ENCODE measurements around the gene CTNNA2. TPM values are rescaled to one million over a fixed set of nuclear protein-coding genes. Genes with fewer than 3 reads are reported as not detected.

CTNNA2 gene
- total RNA-seq, 1 donor from 2014 or later: 3.5 TPM

- no peak for DNase-seq (ENCODE audit: low read depth)
- Histone ChIP-seq H3K4me3 (ENCODE audit: low read depth, low read length) (no peak overlapping the region), H3K36me3 (ENCODE audit: control insufficient read depth, insufficient read depth, low read length) (no peaks in the 10 kb centered on the region), H3K27me3 (ENCODE audit: control insufficient read depth, insufficient read depth, low read length) (no peaks in the 10 kb centered on the region)
- TF ChIP-seq CTCF (IDR thresholded peaks at IDR 0.05; ENCODE audit: insufficient read depth, low read length, poor library complexity, severe bottlenecking): no peak
Measured at GRCh38 chr2:80374105-80374504, 861.3 kb downstream of the CTNNA2 start.

GRCh38 chr2:80377071-80377470 is 864.2 kb downstream of the CTNNA2 start:
- Histone ChIP-seq H3K36me3 (ENCODE audit: control insufficient read depth, insufficient read depth, low read length) (no peaks in the 10 kb centered on the region), H3K4me3 (ENCODE audit: low read depth, low read length) (no peak overlapping the region), H3K27me3 (ENCODE audit: control insufficient read depth, insufficient read depth, low read length) (no peaks in the 10 kb centered on the region)
- no peak for TF ChIP-seq CTCF (IDR thresholded peaks at IDR 0.05; ENCODE audit: insufficient read depth, low read length, poor library complexity, severe bottlenecking)
- DNase-seq (ENCODE audit: low read depth): no peak

- Histone ChIP-seq H3K4me3 (ENCODE audit: low read depth, low read length) (no peak overlapping the region), H3K36me3 (ENCODE audit: control insufficient read depth, insufficient read depth, low read length) (no peaks in the 10 kb centered on the region), H3K27me3 (ENCODE audit: control insufficient read depth, insufficient read depth, low read length) (no peaks in the 10 kb centered on the region)
- TF ChIP-seq CTCF (IDR thresholded peaks at IDR 0.05; ENCODE audit: insufficient read depth, low read length, poor library complexity, severe bottlenecking): no peak
- no peak for DNase-seq (ENCODE audit: low read depth)
Measured at GRCh38 chr2:80380736-80381135, 867.9 kb downstream of the CTNNA2 start.

- Histone ChIP-seq H3K36me3 (ENCODE audit: control insufficient read depth, insufficient read depth, low read length) (no peaks in the 10 kb centered on the region), H3K4me3 (ENCODE audit: low read depth, low read length) (no peak overlapping the region), H3K27me3 (ENCODE audit: control insufficient read depth, insufficient read depth, low read length) (no peaks in the 10 kb centered on the region)
- TF ChIP-seq CTCF (IDR thresholded peaks at IDR 0.05; ENCODE audit: insufficient read depth, low read length, poor library complexity, severe bottlenecking): no peak
- DNase-seq (ENCODE audit: low read depth): no peak
Measured at GRCh38 chr2:80381666-80382065, 868.8 kb downstream of the CTNNA2 start.

GRCh38 chr2:80392441-80392840 is 879.6 kb downstream of the CTNNA2 start:
- DNase-seq (ENCODE audit: low read depth): no peak
- H3K36me3 ChIP-seq (ENCODE audit: control insufficient read depth, insufficient read depth, low read length): no peaks in the 10 kb centered on the region
- TF ChIP-seq CTCF (IDR thresholded peaks at IDR 0.05; ENCODE audit: insufficient read depth, low read length, poor library complexity, severe bottlenecking): no peak
- no peak overlapping the region for H3K4me3 ChIP-seq (ENCODE audit: low read depth, low read length)
- H3K27me3 ChIP-seq (ENCODE audit: control insufficient read depth, insufficient read depth, low read length): no peaks in the 10 kb centered on the region

- H3K4me3 ChIP-seq (ENCODE audit: low read depth, low read length): no peak overlapping the region
- no peak for DNase-seq (ENCODE audit: low read depth)
- TF ChIP-seq CTCF (IDR thresholded peaks at IDR 0.05; ENCODE audit: insufficient read depth, low read length, poor library complexity, severe bottlenecking): no peak
- H3K27me3 ChIP-seq (ENCODE audit: control insufficient read depth, insufficient read depth, low read length): no peaks in the 10 kb centered on the region
- no peaks in the 10 kb centered on the region for H3K36me3 ChIP-seq (ENCODE audit: control insufficient read depth, insufficient read depth, low read length)
Measured at GRCh38 chr2:80393991-80394390, 881.1 kb downstream of the CTNNA2 start.
